ENCODE measurements around the gene CARD9.
"Not testable (repeated sequence)": the region's sequence is repeated elsewhere in the genome, so short reads cannot be mapped to it uniquely, and the experiment has no call there.

The CARD9 gene

GRCh38 chr9:136363949-136364748, 9.3 kb downstream of the CARD9 start:
- DNase-seq (ENCODE audit: low read depth in 2 of 2) = no peak

GRCh38 chr9:136363106-136363948, 10.1 kb downstream of the CARD9 start, which contains the start of gene DNLZ:
DNLZ (minus strand) TSS chr9:136363744; CDS start chr9:136363714, 30 bp downstream.
- peak; percentile 86 to 87 for DNase-seq (ENCODE audit: low read depth in 2 of 2)

GRCh38 chr9:136362450-136362784, 11.1 kb downstream of the CARD9 start:
- no peak for DNase-seq (ENCODE audit: low read depth in 2 of 2)

- no peak for DNase-seq (ENCODE audit: low read depth in 2 of 2)
These were observed 11.6 kb downstream of the CARD9 start for GRCh38 chr9:136361754-136362449.

GRCh38 chr9:136361047-136361753, 12.3 kb downstream of the CARD9 start:
- DNase-seq (ENCODE audit: low read depth in 2 of 2) = no peak

GRCh38 chr9:136359774-136360718, 13.4 kb downstream of the CARD9 start:
- DNase-seq (ENCODE audit: low read depth in 2 of 2) = no peak

- DNase-seq (ENCODE audit: low read depth in 2 of 2) = no peak
These were observed 14.6 kb downstream of the CARD9 start for GRCh38 chr9:136358888-136359287.

GRCh38 chr9:136358016-136358415, 15.5 kb downstream of the CARD9 start:
- DNase-seq (ENCODE audit: low read depth in 2 of 2) = no peak

- DNase-seq (ENCODE audit: low read depth in 2 of 2) = no peak
These were observed 16.2 kb downstream of the CARD9 start for GRCh38 chr9:136357202-136357725.

- DNase-seq (ENCODE audit: low read depth in 2 of 2) = no peak
These were observed 17.6 kb downstream of the CARD9 start for GRCh38 chr9:136355616-136356557.

- no peak for DNase-seq (ENCODE audit: low read depth in 2 of 2)
These were observed 18.8 kb downstream of the CARD9 start for GRCh38 chr9:136354592-136355085.

- DNase-seq (ENCODE audit: low read depth in 2 of 2) = no peak
These were observed 19.5 kb downstream of the CARD9 start for GRCh38 chr9:136353757-136354488.

GRCh38 chr9:136353088-136353487, 20.4 kb downstream of the CARD9 start:
- no peak for DNase-seq (ENCODE audit: low read depth in 2 of 2)

GRCh38 chr9:136352682-136353081, 20.8 kb downstream of the CARD9 start:
- DNase-seq (ENCODE audit: low read depth in 2 of 2) = no peak

- not testable (repeated sequence) for DNase-seq (ENCODE audit: low read depth in 2 of 2)
These were observed 21.6 kb downstream of the CARD9 start for GRCh38 chr9:136351868-136352267.

- no peak for DNase-seq (ENCODE audit: low read depth in 2 of 2)
These were observed 22.1 kb downstream of the CARD9 start for GRCh38 chr9:136351252-136351800.

GRCh38 chr9:136349546-136349945, 23.9 kb downstream of the CARD9 start:
- no peak for DNase-seq (ENCODE audit: low read depth in 2 of 2)

- no peak for DNase-seq (ENCODE audit: low read depth in 2 of 2)
These were observed 24.8 kb downstream of the CARD9 start for GRCh38 chr9:136348691-136349090.
